HG02973 (cell line): ENCODE data around the gene TKT.
"Not testable (repeated sequence)": the region's sequence is repeated elsewhere in the genome, so short reads cannot be mapped to it uniquely, and the experiment has no call there.

ENCODE experiments used
- ATAC-seq: cut with Tn5 transposase; IDR thresholded peaks from one replicate; pipeline ENCODE4 v1.9.1; 2021; ENCODE audit warnings: moderate library complexity; ENCODE audit not compliant: unreplicated experiment

Gene TKT

DNA sequence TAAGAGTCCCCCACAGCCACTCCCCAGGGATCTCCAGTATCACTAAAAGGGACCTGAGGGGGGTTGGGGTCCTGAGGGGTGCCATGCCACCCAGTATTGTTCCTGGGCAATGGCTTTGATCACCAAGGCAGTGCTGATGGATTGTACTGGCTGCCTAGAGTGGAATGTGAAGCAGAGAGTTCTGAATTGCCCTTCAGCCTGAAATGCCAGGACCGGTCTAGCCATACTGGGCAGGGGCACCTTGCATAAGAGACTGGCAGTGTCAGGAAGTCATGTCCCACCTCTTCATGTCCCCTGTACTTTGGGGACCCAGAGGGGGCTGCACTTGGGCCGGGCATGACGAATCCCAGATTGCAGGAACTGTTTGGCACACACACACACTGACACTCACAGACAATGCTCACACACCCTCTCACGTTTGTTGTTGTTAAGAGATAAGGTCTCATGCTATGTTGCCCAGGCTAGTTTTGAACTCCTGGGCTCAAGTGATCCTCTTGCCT is 4.5 kb upstream of the TKT start:
- no peak for ATAC-seq

GRCh38 chr3:53259427-53260259 is 3.8 kb upstream of the TKT start:
- ATAC-seq = no peak

DNA sequence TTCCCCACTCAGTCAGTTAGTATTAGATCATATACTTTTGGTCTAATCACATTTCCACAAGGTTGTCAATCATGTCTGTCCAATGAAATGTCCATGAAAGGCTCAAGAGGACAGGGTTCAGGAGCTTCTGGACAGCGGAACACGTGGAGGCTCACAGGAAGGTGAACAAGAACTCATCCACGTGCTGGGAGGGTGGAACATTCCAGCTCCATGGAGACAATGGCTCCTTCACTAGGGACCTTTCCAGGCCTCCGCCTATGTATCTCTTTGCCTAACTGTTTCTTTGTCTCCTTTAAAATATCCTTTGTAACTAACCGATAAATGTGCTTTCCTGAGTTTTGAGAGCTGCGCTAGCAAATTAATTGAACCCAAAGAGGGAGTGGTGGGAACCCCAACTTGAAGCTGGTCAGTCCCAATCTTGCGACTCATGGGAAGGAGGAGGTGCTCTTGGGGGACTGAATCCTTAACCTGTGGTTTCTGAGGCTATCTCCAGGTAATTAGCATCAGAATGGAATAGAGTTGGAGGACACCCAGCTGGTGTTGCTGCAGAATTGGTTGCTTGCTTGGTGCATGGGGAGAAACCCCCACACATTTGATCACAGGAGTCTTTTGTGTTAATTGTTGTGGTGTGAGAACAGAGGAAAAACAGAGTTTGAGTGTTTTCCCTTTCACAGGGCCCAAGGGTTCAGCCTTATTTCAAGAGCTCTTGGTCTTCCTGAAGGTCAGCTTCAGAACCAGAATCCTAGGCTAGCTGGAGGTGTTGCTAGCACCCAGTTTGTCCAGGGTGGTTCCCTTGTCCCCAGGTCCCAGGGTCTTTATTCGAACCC is 3.0 kb upstream of the TKT start:
- no peak for ATAC-seq

GRCh38 chr3:53257465-53257864 is 1.6 kb upstream of the TKT start:
- ATAC-seq = no peak

- no peak for ATAC-seq
Measured at GRCh38 chr3:53256704-53257055, 858 bp upstream of the TKT start.

DNA sequence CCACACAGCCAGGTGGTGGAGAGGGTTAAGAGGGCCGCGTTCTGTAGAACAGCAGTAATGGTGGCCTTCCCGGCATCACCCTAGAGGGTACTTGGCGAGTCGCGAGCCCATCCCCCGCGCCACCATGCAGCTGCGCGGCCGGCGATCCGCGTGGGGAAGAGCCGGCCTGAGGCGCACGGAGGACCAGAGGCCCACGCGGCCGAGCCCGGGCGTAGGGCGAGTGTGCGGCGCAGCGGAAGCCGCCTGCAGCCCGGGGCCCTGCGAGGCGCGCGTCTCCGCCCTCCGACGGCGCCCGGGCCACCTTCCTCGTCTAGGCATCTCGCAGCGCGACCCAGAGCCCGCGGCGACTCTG is 423 bp downstream of the TKT start:
- peak; percentile 36 for ATAC-seq

DNA sequence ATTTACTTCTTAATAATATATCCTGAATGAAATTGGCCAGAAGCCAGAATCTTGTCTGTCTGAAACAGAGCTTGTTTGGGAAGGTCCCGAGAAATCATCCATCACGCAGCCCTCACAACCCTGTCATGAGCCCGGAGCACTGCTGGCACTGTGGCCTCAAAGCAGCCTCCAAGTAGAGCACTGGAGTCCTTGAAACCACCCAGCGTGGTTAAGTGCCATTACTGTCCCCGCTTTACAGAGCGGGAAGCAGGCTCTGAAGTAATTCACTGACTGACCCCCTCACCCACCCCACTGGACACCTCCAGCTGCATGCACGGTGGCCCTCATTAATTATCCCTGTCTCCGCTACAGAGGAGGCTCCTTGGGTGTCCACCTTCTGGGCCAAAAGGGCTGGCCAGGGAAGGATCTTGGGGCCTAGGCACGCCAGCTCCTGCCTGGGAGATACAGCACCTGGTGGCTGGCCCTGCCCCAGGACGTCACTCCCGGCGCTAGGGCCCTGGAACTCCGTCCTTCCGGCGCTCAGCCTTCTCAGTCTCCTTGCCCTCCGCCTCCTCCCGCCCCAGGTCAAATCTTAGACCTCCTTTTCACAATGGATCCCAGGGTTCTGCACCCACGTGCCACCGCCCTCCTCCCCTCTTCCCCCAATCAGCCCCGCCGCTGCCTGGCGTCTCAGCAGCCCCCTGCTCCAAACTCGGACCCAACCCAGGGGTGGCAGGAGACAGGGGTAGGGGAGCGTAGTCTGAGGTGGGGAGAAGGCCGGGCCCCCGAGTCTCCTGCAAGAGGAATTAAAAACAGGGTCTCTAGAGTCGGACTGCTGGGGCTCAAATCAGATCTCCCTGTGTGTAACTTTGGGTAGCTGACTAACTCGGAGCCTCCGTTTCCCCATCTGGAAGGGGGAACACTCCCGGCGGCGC is 1.1 kb downstream of the TKT start:
- ATAC-seq = peak; percentile 44

DNA sequence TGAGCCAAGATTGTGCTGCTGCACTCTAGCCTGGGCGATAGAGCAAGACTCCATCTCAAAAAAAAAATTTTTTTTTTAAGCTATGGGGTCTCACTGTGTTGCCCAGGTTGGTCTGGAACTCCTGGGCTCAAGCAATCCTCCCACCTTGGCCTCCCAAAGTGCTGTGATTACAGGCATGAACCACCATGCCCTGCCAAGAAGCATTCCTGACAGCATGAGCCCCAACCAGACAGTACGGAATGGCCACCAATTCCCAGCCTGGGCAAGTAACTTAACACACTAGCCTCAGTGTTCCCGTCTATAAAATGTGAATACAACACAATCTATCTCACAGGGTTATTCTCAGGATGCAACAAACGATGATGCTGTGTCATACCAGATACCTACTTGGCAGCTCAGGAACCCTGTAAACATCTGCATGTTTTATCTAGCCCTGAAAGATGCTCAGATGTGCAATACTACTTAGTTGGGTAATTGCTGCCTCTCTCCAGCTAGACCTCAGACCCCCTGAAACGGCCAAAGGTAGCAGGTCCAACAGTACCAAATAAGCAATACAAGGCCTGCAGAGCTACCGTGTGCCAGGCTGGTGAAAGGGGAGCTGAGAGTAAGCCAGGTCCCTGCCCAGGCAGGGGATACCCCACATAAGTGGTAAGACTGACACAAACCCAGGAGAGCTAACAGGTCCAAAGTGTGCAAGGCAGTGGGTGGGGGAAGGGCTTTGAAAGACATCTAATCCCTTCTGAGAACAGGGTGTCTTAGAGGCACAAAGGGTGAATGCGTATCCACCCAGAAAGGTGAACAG is 1.9 kb downstream of the TKT start:
- ATAC-seq = no peak

DNA sequence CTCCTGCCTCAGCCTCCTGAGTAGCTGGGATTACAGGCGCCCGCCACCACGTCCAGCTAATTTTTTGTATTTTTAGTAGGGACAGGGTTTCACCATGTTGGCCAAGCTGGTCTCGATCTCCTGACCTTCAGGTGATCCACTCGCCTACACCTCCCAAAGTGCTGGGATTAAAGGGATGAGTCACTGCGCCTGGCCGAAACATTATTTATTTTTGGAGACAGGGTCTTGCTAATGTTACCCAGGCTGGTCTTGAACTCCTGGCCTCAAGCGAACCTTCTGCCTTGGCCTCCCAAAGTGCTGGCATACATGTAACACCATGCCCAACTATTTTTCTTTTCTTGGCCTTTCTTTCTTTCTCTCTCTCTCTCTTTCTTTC is 2.9 kb downstream of the TKT start:
- not testable (repeated sequence) for ATAC-seq

GRCh38 chr3:53252096-53252946 is 3.5 kb downstream of the TKT start:
- no peak for ATAC-seq

- ATAC-seq = no peak
Measured at GRCh38 chr3:53250881-53251605, 4.8 kb downstream of the TKT start.

DNA sequence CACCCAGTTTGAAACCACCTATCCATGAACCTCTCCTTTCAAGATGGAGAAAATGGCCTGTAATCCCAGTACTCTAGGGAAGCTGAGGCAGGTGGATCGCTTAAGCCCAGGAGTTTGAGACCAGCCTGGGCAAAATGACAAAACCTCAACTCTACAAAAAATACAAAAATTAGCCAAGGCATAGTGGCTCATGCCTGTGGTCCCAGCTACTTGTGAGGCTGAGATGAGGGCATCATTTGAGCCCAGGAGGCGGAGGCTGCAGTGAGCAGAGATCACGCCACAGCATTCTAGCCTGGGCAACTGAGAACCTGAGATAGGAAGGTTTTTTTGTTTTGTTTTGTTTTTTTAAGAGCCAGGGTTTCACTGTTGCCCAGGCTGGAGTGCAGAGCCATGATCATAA is 5.4 kb downstream of the TKT start:
- no peak for ATAC-seq

- no peak for ATAC-seq
Measured at GRCh38 chr3:53248161-53248560, 7.7 kb downstream of the TKT start.

DNA sequence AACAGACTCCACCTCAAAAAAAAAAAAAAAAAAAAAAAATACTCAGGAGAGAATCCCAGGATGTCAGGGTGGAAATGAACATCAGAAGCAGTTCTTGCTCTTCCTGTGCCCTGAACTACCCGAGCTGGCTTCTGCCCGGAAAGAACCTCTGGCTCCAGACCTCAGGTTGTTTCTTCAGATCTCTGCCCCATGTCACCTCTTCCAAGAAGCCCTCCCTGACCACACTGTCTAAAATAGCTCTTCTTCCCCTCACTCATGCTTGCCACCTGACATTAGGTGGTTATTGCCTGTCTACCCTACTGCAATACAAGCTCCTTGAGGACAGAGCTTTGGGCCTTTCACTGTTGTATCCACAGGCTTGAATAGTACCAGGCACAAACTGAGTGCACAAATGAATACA is 8.2 kb downstream of the TKT start:
- ATAC-seq = no peak

DNA sequence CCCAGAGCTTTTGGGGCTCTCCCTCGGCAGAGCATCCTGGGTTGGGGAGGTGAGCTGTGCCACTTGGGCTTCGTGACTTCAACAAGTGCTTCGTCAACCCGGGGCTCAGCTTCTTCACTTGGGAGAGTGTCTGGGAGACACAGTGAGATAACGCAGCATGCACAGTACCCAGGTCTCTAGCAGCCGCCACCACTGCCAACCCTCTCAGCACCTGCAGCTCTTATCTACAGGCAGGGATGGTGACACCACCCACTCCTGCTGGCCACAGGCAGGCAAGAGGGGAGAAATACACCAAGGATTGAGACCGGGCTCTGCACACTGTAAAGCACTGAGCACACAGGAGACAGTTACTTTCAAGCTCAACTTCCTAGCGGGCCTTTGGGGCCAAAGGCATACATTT is 11.6 kb downstream of the TKT start:
- no peak for ATAC-seq

DNA sequence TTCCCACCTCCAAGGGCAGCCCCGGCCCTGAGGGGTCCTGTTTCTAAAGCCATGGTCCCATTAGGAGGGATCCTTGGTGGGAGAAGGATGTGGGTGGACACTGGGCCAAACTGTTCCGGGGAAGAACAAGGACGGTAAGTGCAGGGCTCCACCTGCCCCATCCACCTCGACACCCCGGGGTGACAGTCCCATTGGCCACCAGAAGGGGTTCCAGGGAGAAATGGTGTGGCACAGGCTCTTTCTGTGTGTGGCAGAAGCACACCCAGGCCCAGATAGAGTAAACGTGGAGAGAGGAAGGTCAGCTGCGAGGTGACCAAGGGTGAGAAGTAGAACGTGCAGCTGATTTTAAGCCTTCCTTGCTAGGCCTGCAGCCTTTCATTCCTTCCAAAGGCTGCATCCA is 12.0 kb downstream of the TKT start:
- no peak for ATAC-seq

DNA sequence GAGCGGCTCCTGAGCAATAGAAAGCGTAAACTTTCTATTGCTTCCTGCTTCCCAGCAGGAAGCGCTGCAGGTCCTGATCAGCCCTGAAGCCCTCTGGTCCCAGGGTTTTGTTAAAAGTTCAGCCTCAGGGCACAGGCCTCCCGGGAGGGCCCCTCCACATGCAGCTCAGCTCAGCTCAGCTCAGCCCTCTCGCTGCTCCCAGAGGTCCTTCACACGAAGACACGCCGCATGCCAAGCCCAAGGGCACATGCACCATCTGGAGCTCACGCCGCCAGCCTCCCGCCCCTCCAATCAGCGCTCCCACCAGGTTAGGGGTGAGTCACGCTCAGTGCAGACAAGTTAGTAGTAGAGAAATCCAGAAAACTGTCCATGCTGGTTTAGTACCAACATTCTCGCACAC is 12.7 kb downstream of the TKT start:
- ATAC-seq = no peak

DNA sequence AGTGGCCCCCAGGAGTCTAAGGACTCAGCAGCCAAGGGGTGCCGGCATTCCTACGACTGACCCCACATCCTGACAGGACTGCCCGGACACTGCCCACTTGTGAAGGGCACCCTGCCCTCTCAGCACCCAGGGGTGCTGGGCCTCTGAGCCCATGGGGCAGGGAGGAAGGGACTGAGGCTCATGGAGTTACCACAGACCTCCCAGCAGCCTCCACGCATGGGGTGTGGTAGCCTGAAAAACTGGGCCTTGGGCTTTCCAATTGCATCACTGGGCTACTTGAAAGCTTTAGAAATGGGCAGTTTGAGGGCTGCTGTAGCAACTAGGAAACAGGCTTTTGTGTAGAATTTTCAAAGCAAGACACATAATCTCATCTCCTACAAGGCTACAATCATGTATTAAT is 13.2 kb downstream of the TKT start:
- ATAC-seq = no peak

DNA sequence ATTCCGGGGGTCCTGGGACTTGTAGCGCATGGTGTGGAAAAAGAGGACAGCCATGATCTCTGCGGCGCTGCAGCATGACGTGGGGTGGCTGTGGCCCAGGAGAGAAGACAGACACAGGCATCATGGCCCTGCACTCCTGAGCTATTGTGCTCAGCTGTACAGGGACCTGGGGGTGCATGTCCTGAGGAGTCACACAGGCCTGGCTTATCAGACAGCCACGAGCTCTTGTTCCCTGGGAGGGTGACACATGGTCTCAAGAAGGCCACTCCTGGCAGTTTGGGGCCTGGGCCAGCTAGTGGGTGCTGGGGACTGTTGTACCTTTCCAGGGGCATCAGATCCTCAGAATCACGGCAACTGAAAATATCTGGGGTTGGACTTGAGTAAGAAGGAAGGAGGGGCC is 13.7 kb downstream of the TKT start:
- no peak for ATAC-seq
